Heart left ventricle (tissue), 13 donors: ENCODE results near the gene PALLD.

Source experiments
- POLR2A ChIP-seq, 2 donors: fragments of 450-650 bp; IDR thresholded peaks; one replicate each; pipeline ENCODE4 v1.6.1; 2017; ENCODE audit warnings: antibody characterized with exemption in 2 of 2, mild to moderate bottlenecking in 2 of 2, moderate library complexity in 2 of 2
- TF ChIP-seq, protein P1 (sequence below), 12 donors: fragments of 200-600 bp; sonication (generic) in 4 of 12; IDR thresholded peaks; one replicate each; pipeline versions ENCODE4 v1.5.0 to v1.8.0; 2018 to 2022; ENCODE audit warnings: antibody characterized with exemption in 12 of 12, mild to moderate bottlenecking in 5 of 12
- donor health status: ischemic (EF 13 %, LVEDD 7.1; RV severe dilation, severe dysfunction).
- donor health status: DM: no; HTN: yes; CAD: no.
- donor health status: DM: no; HTN: no; CAD: no.
- donor health status: ischemic (EF 25% LVEDD 6.9; RV normal size, moderate dysfunction).
- donor health status: ischemic (EF 25% LVEDD 5.7; RV mildly dilated, moderate dysfunction).
- donor health status: ischemic (EF 35%, LVEDD 5.7; RV mildly dilated, moderate dysfunction).
- donor health status: nonischemic (EF 11% LVEDD 7.7; RV severe dilation, severe dysfunction).
- donor health status: DM: yes; HTN: yes; CAD: no.
- donor health status: PGD.
- donor health status: ischemic (EF 29% LVEDD 5.4; RV normal size, mild dysfunction).
- donor health status: nonischemic (EF 23%, LVEDD 6.1; RV moderate dilation, normal function).

DNA sequence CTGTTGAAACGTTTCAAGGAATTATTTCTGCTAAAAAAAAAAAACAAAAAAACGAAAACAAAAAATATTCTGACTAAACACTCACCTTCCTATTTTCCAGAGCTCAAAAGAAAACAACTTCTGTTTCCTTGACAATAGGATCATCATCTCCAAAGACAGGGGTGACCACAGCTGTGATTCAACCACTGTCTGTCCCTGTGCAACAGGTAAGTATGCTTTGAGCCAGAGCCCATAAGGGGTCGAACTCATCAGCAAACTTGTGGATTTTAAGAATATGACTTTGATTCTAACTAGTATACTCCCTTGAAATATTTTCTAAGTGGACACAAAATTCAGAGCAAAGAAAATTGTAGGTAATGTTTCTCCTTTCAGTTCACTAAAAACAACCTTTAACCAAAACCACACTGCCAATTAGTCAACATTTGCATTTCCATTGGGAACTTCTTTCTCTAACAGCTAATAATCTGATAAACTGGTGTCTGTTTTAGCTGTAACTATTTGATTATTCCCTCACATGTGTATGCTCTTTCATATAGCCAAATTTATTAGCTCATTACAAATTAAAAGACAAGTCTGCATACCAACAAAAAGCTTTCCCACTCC lies 186.1 kb downstream of the PALLD start:
- no peak for TF ChIP-seq POLR2A (IDR thresholded peaks at IDR 0.05)
- TF ChIP-seq, protein P1, sequence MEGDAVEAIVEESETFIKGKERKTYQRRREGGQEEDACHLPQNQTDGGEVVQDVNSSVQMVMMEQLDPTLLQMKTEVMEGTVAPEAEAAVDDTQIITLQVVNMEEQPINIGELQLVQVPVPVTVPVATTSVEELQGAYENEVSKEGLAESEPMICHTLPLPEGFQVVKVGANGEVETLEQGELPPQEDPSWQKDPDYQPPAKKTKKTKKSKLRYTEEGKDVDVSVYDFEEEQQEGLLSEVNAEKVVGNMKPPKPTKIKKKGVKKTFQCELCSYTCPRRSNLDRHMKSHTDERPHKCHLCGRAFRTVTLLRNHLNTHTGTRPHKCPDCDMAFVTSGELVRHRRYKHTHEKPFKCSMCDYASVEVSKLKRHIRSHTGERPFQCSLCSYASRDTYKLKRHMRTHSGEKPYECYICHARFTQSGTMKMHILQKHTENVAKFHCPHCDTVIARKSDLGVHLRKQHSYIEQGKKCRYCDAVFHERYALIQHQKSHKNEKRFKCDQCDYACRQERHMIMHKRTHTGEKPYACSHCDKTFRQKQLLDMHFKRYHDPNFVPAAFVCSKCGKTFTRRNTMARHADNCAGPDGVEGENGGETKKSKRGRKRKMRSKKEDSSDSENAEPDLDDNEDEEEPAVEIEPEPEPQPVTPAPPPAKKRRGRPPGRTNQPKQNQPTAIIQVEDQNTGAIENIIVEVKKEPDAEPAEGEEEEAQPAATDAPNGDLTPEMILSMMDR (IDR thresholded peaks at IDR 0.05): no peak
